ENCODE results near the gene TM4SF18.
"Not testable (repeated sequence)": the region's sequence is repeated elsewhere in the genome, so short reads cannot be mapped to it uniquely, and the experiment has no call there.

Gene TM4SF18

GRCh38 chr3:149368201-149368673 lies 34.8 kb upstream of the TM4SF18 start:
- no peak for DNase-seq

GRCh38 chr3:149366941-149367840 lies 33.8 kb upstream of the TM4SF18 start:
- DNase-seq = no peak

- DNase-seq = no peak
These were observed 32.6 kb upstream of the TM4SF18 start for GRCh38 chr3:149366031-149366430.

GRCh38 chr3:149364624-149365023 lies 31.2 kb upstream of the TM4SF18 start:
- no peak for DNase-seq

GRCh38 chr3:149363053-149363452 lies 29.6 kb upstream of the TM4SF18 start:
- DNase-seq = no peak

- DNase-seq = no peak
These were observed 28.9 kb upstream of the TM4SF18 start for GRCh38 chr3:149362366-149362765.

- DNase-seq = no peak
These were observed 23.2 kb upstream of the TM4SF18 start for GRCh38 chr3:149356630-149357029.

GRCh38 chr3:149356044-149356592 lies 22.7 kb upstream of the TM4SF18 start:
- DNase-seq = no peak

- DNase-seq = no peak
These were observed 20.2 kb upstream of the TM4SF18 start for GRCh38 chr3:149353581-149354184.

- DNase-seq = peak; percentile 6 to 11
These were observed 19.1 kb upstream of the TM4SF18 start for GRCh38 chr3:149352556-149352955.

- peak in 1 of 2 donors; percentile 20 for DNase-seq
These were observed 10.5 kb upstream of the TM4SF18 start for GRCh38 chr3:149343951-149344350.

GRCh38 chr3:149342413-149343380 lies 9.3 kb upstream of the TM4SF18 start:
- DNase-seq = peak in 1 of 2 donors; percentile 7

- no peak for DNase-seq
These were observed 7.0 kb upstream of the TM4SF18 start for GRCh38 chr3:149340310-149340933.

- peak in 1 of 2 donors; percentile 22 for DNase-seq
These were observed 6.5 kb upstream of the TM4SF18 start for GRCh38 chr3:149339931-149340309.

GRCh38 chr3:149337486-149337885 lies 4.0 kb upstream of the TM4SF18 start:
- not testable (repeated sequence) for DNase-seq

- DNase-seq = no peak
These were observed 3.5 kb upstream of the TM4SF18 start for GRCh38 chr3:149336925-149337324.

- DNase-seq = no peak
These were observed 665 bp downstream of the TM4SF18 start for GRCh38 chr3:149332771-149333170.

GRCh38 chr3:149332227-149332765 lies 1.1 kb downstream of the TM4SF18 start:
- no peak for DNase-seq

- no peak for DNase-seq
These were observed 2.0 kb downstream of the TM4SF18 start for GRCh38 chr3:149331396-149331795.

- no peak for DNase-seq
These were observed 2.7 kb downstream of the TM4SF18 start for GRCh38 chr3:149330609-149331331.

- no peak for DNase-seq
These were observed 6.3 kb downstream of the TM4SF18 start for GRCh38 chr3:149327156-149327555.

All from CD4-positive, alpha-beta T cell treated with Interferon alpha-2 for 1 hour (primary cell).